Activated naive CD4-positive, alpha-beta T cell treated with anti-CD3 and anti-CD28 coated beads, Interleukin-2, amount 50 U/mL, for 72 hours (primary cell): ENCODE results near the gene NGLY1. TPM values are rescaled to one million over a fixed set of nuclear protein-coding genes. Genes with fewer than 3 reads are reported as not detected.

Experiments used
- ATAC-seq, 2 donors: fragments of 150-1000 bp; cut with Tn5 transposase; 2 replicates each; pipeline ENCODE4 v1.10.0; 2021; ENCODE audit warnings: mild to moderate bottlenecking in 2 of 2, moderate library complexity in 2 of 2
- DNase-seq, 2 donors: peaks; one replicate each; pipeline ENCODE4 v3.0.0; 2021 to 2022; ENCODE audit warnings: low spot score in 2 of 2
- H3K27ac Mint-ChIP-seq, 2 donors: one replicate each; pipeline ENCODE4 v1.8.0; 2022; ENCODE audit warnings: mild to moderate bottlenecking in 2 of 2, mixed read lengths in 2 of 2
- H3K36me3 Mint-ChIP-seq, 2 donors: one replicate each; pipeline ENCODE4 v1.8.0; 2022; ENCODE audit warnings: mixed read lengths in 2 of 2
- H3K9me3 Mint-ChIP-seq, 2 donors: one replicate each; pipeline ENCODE4 v1.8.0; 2022; ENCODE audit warnings: mixed read lengths in 2 of 2
- total RNA-seq, 2 donors: library from RNA; stranded (reverse); gene quantifications; one replicate each; pipeline ENCODE4 v1.2.3, GENCODE V29; 2022

The NGLY1 gene
- total RNA-seq, 2 donors from 2014 or later = 82.0 to 110 TPM

GRCh38 chr3:25789596-25790556, 6.6 kb upstream of the NGLY1 start, which contains the start of gene OXSM:
OXSM (plus strand) TSS chr3:25790090; CDS start chr3:25791021, 931 bp downstream.
- no peaks in the 10 kb centered on the region for H3K9me3 Mint-ChIP-seq
- peaks cover 21 to 26% of the 10 kb centered on the region in 2 donors for H3K36me3 Mint-ChIP-seq
- peak within 1 kb of the TSS; percentile 98 to 99 for H3K27ac Mint-ChIP-seq
- peak; percentile 87 to 93 for DNase-seq
- ATAC-seq = peak; percentile 91 to 97

- Mint-ChIP-seq H3K27ac (peak overlapping the region; percentile 6 to 99), H3K9me3 (no peaks in the 10 kb centered on the region), H3K36me3 (peaks cover 18 to 31% of the 10 kb centered on the region in 2 donors)
- ATAC-seq (no peak), DNase-seq (no peak)
These were observed 6.0 kb upstream of the NGLY1 start for GRCh38 chr3:25789209-25789595.

GRCh38 chr3:25787689-25788088, 4.4 kb upstream of the NGLY1 start:
- Mint-ChIP-seq H3K36me3 (peaks cover 18 to 31% of the 10 kb centered on the region in 2 donors), H3K9me3 (no peaks in the 10 kb centered on the region), H3K27ac (peak overlapping the region in 1 of 2 donors; percentile 99)
- no peak for DNase-seq
- no peak for ATAC-seq

- Mint-ChIP-seq H3K9me3 (no peaks in the 10 kb centered on the region), H3K27ac (no peak overlapping the region), H3K36me3 (peaks cover 16 to 30% of the 10 kb centered on the region in 2 donors)
- ATAC-seq (no peak), DNase-seq (no peak)
These were observed 2.6 kb upstream of the NGLY1 start for GRCh38 chr3:25785826-25786225.

GRCh38 chr3:25784971-25785370, 1.7 kb upstream of the NGLY1 start:
- Mint-ChIP-seq H3K36me3 (peaks cover 11 to 33% of the 10 kb centered on the region in 2 donors), H3K9me3 (no peaks in the 10 kb centered on the region), H3K27ac (no peak overlapping the region)
- DNase-seq (no peak), ATAC-seq (no peak)

- DNase-seq = no peak
- Mint-ChIP-seq H3K36me3 (peaks cover 6 to 34% of the 10 kb centered on the region in 2 donors), H3K9me3 (no peaks in the 10 kb centered on the region), H3K27ac (peak overlapping the region in 1 of 2 donors; percentile 88)
- peak; percentile 48 to 67 for ATAC-seq
These were observed 644 bp upstream of the NGLY1 start for GRCh38 chr3:25783661-25784512.

GRCh38 chr3:25782636-25782937, 656 bp downstream of the NGLY1 start:
- H3K36me3 Mint-ChIP-seq = peaks cover 9 to 40% of the 10 kb centered on the region in 2 donors
- DNase-seq (no peak), ATAC-seq (no peak)
- no peaks in the 10 kb centered on the region for H3K9me3 Mint-ChIP-seq
- H3K27ac Mint-ChIP-seq = peak overlapping the region; percentile 22 to 86

GRCh38 chr3:25781758-25782594, 1.3 kb downstream of the NGLY1 start:
- Mint-ChIP-seq H3K27ac (peak overlapping the region; percentile 22 to 86), H3K36me3 (peaks cover 14 to 46% of the 10 kb centered on the region in 2 donors), H3K9me3 (no peaks in the 10 kb centered on the region)
- no peak for ATAC-seq
- no peak for DNase-seq

GRCh38 chr3:25781145-25781757, 2.0 kb downstream of the NGLY1 start:
- ATAC-seq = no peak
- Mint-ChIP-seq H3K27ac (peak overlapping the region in 1 of 2 donors; percentile 86), H3K36me3 (peaks cover 21 to 54% of the 10 kb centered on the region in 2 donors), H3K9me3 (peaks cover 0 to 6% of the 10 kb centered on the region in 2 donors)
- no peak for DNase-seq

GRCh38 chr3:25780618-25781017, 2.6 kb downstream of the NGLY1 start:
- DNase-seq (no peak), ATAC-seq (no peak)
- peaks cover 23 to 60% of the 10 kb centered on the region in 2 donors for H3K36me3 Mint-ChIP-seq
- no peak overlapping the region for H3K27ac Mint-ChIP-seq
- peaks cover 0 to 6% of the 10 kb centered on the region in 2 donors for H3K9me3 Mint-ChIP-seq

GRCh38 chr3:25775936-25776335, 7.3 kb downstream of the NGLY1 start:
- DNase-seq = no peak
- Mint-ChIP-seq H3K27ac (no peak overlapping the region), H3K9me3 (peaks cover 9 to 25% of the 10 kb centered on the region in 2 donors), H3K36me3 (peaks cover 36 to 87% of the 10 kb centered on the region in 2 donors)
- ATAC-seq = peak; percentile 38 to 57

GRCh38 chr3:25768851-25769250, 14.4 kb downstream of the NGLY1 start:
- Mint-ChIP-seq H3K27ac (peak overlapping the region in 1 of 2 donors; percentile 15), H3K9me3 (peaks cover 7 to 12% of the 10 kb centered on the region in 2 donors), H3K36me3 (peaks cover 3 to 70% of the 10 kb centered on the region in 2 donors)
- DNase-seq (no peak), ATAC-seq (no peak)

- DNase-seq (no peak), ATAC-seq (no peak)
- peaks cover 32 to 51% of the 10 kb centered on the region in 2 donors for H3K36me3 Mint-ChIP-seq
- no peaks in the 10 kb centered on the region for H3K9me3 Mint-ChIP-seq
- no peak overlapping the region for H3K27ac Mint-ChIP-seq
These were observed 31.5 kb downstream of the NGLY1 start for GRCh38 chr3:25751725-25752124.

- peak overlapping the region in 1 of 2 donors; percentile 67 for H3K27ac Mint-ChIP-seq
- no peak for ATAC-seq
- H3K36me3 Mint-ChIP-seq = peaks cover 35 to 51% of the 10 kb centered on the region in 2 donors
These were observed 32.2 kb downstream of the NGLY1 start for GRCh38 chr3:25751048-25751447.

GRCh38 chr3:25749031-25749581, 34.1 kb downstream of the NGLY1 start:
- H3K27ac Mint-ChIP-seq = no peak overlapping the region
- no peaks in the 10 kb centered on the region for H3K9me3 Mint-ChIP-seq
- DNase-seq (no peak), ATAC-seq (no peak)
- peaks cover 45 to 57% of the 10 kb centered on the region in 2 donors for H3K36me3 Mint-ChIP-seq

More at GRCh38 chr3:25751048-25751447, 32.2 kb downstream of the NGLY1 start:
- no peaks in the 10 kb centered on the region for H3K9me3 Mint-ChIP-seq
- DNase-seq = no peak
